HPDE6-E6E7 (cell line): ENCODE results near the gene TRIO.

Experiments
- DNase-seq: peaks from one replicate; pipeline ENCODE4 v3.0.0; 2011; ENCODE audit warnings: missing footprints; ENCODE audit errors: extremely low spot score

TRIO gene

GRCh38 chr5:14411216-14411615 is 268.1 kb downstream of the TRIO start:
- DNase-seq, result no peak

- DNase-seq, result no peak
Measured at GRCh38 chr5:14413331-14413750, 270.2 kb downstream of the TRIO start.

GRCh38 chr5:14414007-14414406 is 270.9 kb downstream of the TRIO start:
- no peak for DNase-seq

- no peak for DNase-seq
Measured at GRCh38 chr5:14414656-14415023, 271.5 kb downstream of the TRIO start.

GRCh38 chr5:14415024-14415697 is 272.0 kb downstream of the TRIO start:
- no peak for DNase-seq

GRCh38 chr5:14415698-14416074 is 272.5 kb downstream of the TRIO start:
- no peak for DNase-seq

GRCh38 chr5:14416621-14417275 is 273.6 kb downstream of the TRIO start:
- DNase-seq, result no peak

GRCh38 chr5:14417276-14417730 is 274.2 kb downstream of the TRIO start:
- DNase-seq, result no peak

GRCh38 chr5:14417792-14418765 is 274.9 kb downstream of the TRIO start:
- no peak for DNase-seq

- DNase-seq, result no peak
Measured at GRCh38 chr5:14419686-14420085, 276.5 kb downstream of the TRIO start.

GRCh38 chr5:14420101-14420811 is 277.1 kb downstream of the TRIO start:
- no peak for DNase-seq

- DNase-seq, result no peak
Measured at GRCh38 chr5:14421851-14422250, 278.7 kb downstream of the TRIO start.

GRCh38 chr5:14424011-14424685 is 281.0 kb downstream of the TRIO start:
- DNase-seq, result no peak

- no peak for DNase-seq
Measured at GRCh38 chr5:14425559-14425958, 282.4 kb downstream of the TRIO start.

- DNase-seq, result no peak
Measured at GRCh38 chr5:14426521-14426920, 283.4 kb downstream of the TRIO start.

GRCh38 chr5:14428302-14429081 is 285.4 kb downstream of the TRIO start:
- no peak for DNase-seq

- no peak for DNase-seq
Measured at GRCh38 chr5:14429101-14430050, 286.2 kb downstream of the TRIO start.

GRCh38 chr5:14431534-14431933 is 288.4 kb downstream of the TRIO start:
- DNase-seq, result no peak

- DNase-seq, result no peak
Measured at GRCh38 chr5:14432931-14433589, 289.9 kb downstream of the TRIO start.
